Measurements from ENCODE around the gene C22orf39.

Gene C22orf39

GRCh38 chr22:19456541-19456940, 9.0 kb upstream of the C22orf39 start:
- TF ChIP-seq CTCF (IDR thresholded peaks at IDR 0.05; ENCODE audit: low read depth, low read length, poor library complexity, severe bottlenecking) (no peak), EZH2phosphoT487 (IDR thresholded peaks at IDR 0.05; ENCODE audit: borderline replicate concordance, low read length) (no peak)
- H3K4me1 ChIP-seq (ENCODE audit: control insufficient read depth, low read length), result no peaks in the 10 kb centered on the region
- peaks cover 81% of the 10 kb centered on the region for H3K36me3 ChIP-seq (ENCODE audit: control insufficient read depth, low read length)
- no peaks in the 10 kb centered on the region for H3K9me2 ChIP-seq (replicated peaks; ENCODE audit: control insufficient read depth, low read length)
- no peaks in the 10 kb centered on the region for H3K9me3 ChIP-seq (ENCODE audit: control insufficient read depth, insufficient read depth, low read length)
- no peaks in the 10 kb centered on the region for H4K20me1 ChIP-seq (ENCODE audit: control insufficient read depth, insufficient read depth, low read depth, low read length)
- no peak overlapping the region for H3K27ac ChIP-seq (ENCODE audit: low read depth, low read length)
- H3K79me2 ChIP-seq (ENCODE audit: control insufficient read depth, low read length), result no peaks in the 10 kb centered on the region
- no peak overlapping the region for H3K4me2 ChIP-seq (ENCODE audit: low read length)
- H3F3A ChIP-seq (ENCODE audit: control insufficient read depth, insufficient read depth), result no peaks in the 10 kb centered on the region
- H3K4me3 ChIP-seq (ENCODE audit: low read length), result no peak overlapping the region
- H3K27me3 ChIP-seq (ENCODE audit: control insufficient read depth, low read length), result no peaks in the 10 kb centered on the region

DNA sequence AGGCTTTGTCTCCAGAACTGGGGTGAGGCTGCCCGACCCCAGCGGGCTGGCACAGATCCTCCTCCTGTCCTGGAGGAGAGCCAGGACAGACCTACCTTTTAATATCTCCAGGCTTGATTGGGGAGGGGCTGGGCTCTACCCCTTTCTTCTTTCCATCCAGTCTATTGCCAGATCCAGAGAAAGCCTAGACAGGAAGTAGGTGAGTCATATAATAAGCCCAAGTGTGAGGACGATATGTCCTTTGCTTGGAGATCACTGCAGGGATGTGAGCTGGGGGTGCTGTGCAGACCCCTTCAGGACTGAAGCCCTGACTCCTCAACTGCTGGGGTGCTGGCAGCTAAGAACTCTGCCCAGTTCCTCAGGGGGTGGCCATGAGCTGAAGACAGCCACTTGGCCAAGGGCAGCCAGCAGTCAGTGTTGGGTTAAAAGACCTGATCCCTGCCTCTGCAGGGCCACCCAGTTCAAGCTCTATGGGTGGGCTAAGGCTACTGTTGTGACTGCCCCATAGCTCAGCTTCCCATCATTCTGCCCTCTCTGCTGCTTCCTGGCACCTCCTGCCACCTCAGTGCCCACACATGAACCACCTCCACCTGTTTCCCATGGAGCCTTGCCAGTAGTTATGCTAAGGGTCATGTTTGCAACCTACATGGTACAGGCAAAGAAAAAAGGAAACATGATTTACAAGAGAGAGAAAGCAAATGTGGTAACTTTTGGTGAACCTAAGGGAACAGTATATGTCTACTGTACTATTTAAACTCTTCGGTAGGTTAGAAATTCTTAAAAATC, 8.3 kb upstream of the C22orf39 start:
- H3K4me3 ChIP-seq (ENCODE audit: low read length), result no peak overlapping the region
- no peaks in the 10 kb centered on the region for H3K9me3 ChIP-seq (ENCODE audit: control insufficient read depth, insufficient read depth, low read length)
- no peak overlapping the region for H3K27ac ChIP-seq (ENCODE audit: low read depth, low read length)
- H3K27me3 ChIP-seq (ENCODE audit: control insufficient read depth, low read length), result no peaks in the 10 kb centered on the region
- H3K36me3 ChIP-seq (ENCODE audit: control insufficient read depth, low read length), result peaks cover 82% of the 10 kb centered on the region
- H3K79me2 ChIP-seq (ENCODE audit: control insufficient read depth, low read length), result no peaks in the 10 kb centered on the region
- H3K9me2 ChIP-seq (replicated peaks; ENCODE audit: control insufficient read depth, low read length), result no peaks in the 10 kb centered on the region
- TF ChIP-seq EZH2phosphoT487 (IDR thresholded peaks at IDR 0.05; ENCODE audit: borderline replicate concordance, low read length) (no peak), CTCF (IDR thresholded peaks at IDR 0.05; ENCODE audit: low read depth, low read length, poor library complexity, severe bottlenecking) (no peak)
- no peaks in the 10 kb centered on the region for H3K4me1 ChIP-seq (ENCODE audit: control insufficient read depth, low read length)
- H3F3A ChIP-seq (ENCODE audit: control insufficient read depth, insufficient read depth), result peaks cover 3% of the 10 kb centered on the region; the same call in 1 of the 2 replicates
- H3K4me2 ChIP-seq (ENCODE audit: low read length), result no peak overlapping the region
- H4K20me1 ChIP-seq (ENCODE audit: control insufficient read depth, insufficient read depth, low read depth, low read length), result no peaks in the 10 kb centered on the region

DNA sequence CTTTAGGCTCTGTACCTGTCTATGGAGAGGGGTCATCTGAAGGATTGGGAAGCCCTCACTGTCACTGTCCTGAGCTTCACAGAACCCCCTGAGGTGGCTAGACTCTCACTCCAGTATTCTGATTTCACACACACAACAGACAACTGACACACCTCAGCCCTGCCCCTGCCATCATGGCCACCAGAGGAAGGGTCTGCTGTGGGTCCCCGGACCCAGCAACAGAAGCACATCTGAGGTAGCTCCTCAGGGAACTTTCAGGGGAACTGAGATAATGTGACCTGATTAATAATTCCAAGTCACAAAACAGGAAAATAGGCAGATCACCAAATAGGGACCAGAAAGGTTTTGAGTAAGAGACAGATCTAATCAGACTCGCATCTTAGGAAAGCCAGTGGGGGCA, 7.5 kb upstream of the C22orf39 start:
- Histone ChIP-seq H3K4me3 (ENCODE audit: low read length) (no peak overlapping the region), H3K9me2 (replicated peaks; ENCODE audit: control insufficient read depth, low read length) (no peaks in the 10 kb centered on the region), H3K9me3 (ENCODE audit: control insufficient read depth, insufficient read depth, low read length) (no peaks in the 10 kb centered on the region), H3K27ac (ENCODE audit: low read depth, low read length) (no peak overlapping the region), H3K27me3 (ENCODE audit: control insufficient read depth, low read length) (no peaks in the 10 kb centered on the region), H3K36me3 (ENCODE audit: control insufficient read depth, low read length) (peaks cover 83% of the 10 kb centered on the region), H3K79me2 (ENCODE audit: control insufficient read depth, low read length) (no peaks in the 10 kb centered on the region), H3K4me2 (ENCODE audit: low read length) (no peak overlapping the region), H3F3A (ENCODE audit: control insufficient read depth, insufficient read depth) (peaks cover 8% of the 10 kb centered on the region; the same call in 1 of the 2 replicates), H4K20me1 (ENCODE audit: control insufficient read depth, insufficient read depth, low read depth, low read length) (no peaks in the 10 kb centered on the region), H3K4me1 (ENCODE audit: control insufficient read depth, low read length) (no peaks in the 10 kb centered on the region)
- no peak for TF ChIP-seq EZH2phosphoT487 (IDR thresholded peaks at IDR 0.05; ENCODE audit: borderline replicate concordance, low read length)
- no peak for TF ChIP-seq CTCF (IDR thresholded peaks at IDR 0.05; ENCODE audit: low read depth, low read length, poor library complexity, severe bottlenecking)
